ENCODE measurements around the gene MCF2L.
"Not testable (repeated sequence)": the region's sequence is repeated elsewhere in the genome, so short reads cannot be mapped to it uniquely, and the experiment has no call there.

MCF2L gene

GRCh38 chr13:113018676-113019465 is 49.9 kb downstream of the MCF2L start:
- no peak for DNase-seq

- peak; percentile 37 to 39 for DNase-seq
Measured at GRCh38 chr13:113020323-113021080, 51.5 kb downstream of the MCF2L start.

GRCh38 chr13:113021391-113021790 is 52.4 kb downstream of the MCF2L start:
- no peak for DNase-seq

GRCh38 chr13:113021811-113022210 is 52.8 kb downstream of the MCF2L start:
- no peak for DNase-seq

GRCh38 chr13:113022391-113022744 is 53.4 kb downstream of the MCF2L start:
- no peak for DNase-seq

- no peak for DNase-seq
Measured at GRCh38 chr13:113022745-113023574, 53.9 kb downstream of the MCF2L start.

- no peak for DNase-seq
Measured at GRCh38 chr13:113023694-113024430, 54.8 kb downstream of the MCF2L start.

- DNase-seq = no peak
Measured at GRCh38 chr13:113024466-113024865, 55.5 kb downstream of the MCF2L start.

GRCh38 chr13:113026391-113026910 is 57.4 kb downstream of the MCF2L start:
- no peak for DNase-seq

GRCh38 chr13:113027095-113027494 is 58.1 kb downstream of the MCF2L start:
- DNase-seq = no peak

GRCh38 chr13:113027566-113027965 is 58.6 kb downstream of the MCF2L start:
- DNase-seq = no peak

GRCh38 chr13:113028336-113029060 is 59.5 kb downstream of the MCF2L start:
- no peak for DNase-seq

GRCh38 chr13:113029061-113029445 is 60.0 kb downstream of the MCF2L start:
- DNase-seq = no peak

- peak; percentile 15 to 30 for DNase-seq
Measured at GRCh38 chr13:113029487-113030258, 60.7 kb downstream of the MCF2L start.

- DNase-seq = not testable (repeated sequence)
Measured at GRCh38 chr13:113030259-113030640, 61.2 kb downstream of the MCF2L start.

- no peak for DNase-seq
Measured at GRCh38 chr13:113031465-113031864, 62.5 kb downstream of the MCF2L start.

GRCh38 chr13:113032291-113032690 is 63.3 kb downstream of the MCF2L start:
- DNase-seq = no peak

- no peak for DNase-seq
Measured at GRCh38 chr13:113033054-113033850, 64.2 kb downstream of the MCF2L start.

- no peak for DNase-seq
Measured at GRCh38 chr13:113034451-113035212, 65.6 kb downstream of the MCF2L start.

Data from Kasumi-1 (cell line).